ENCODE results near the gene GIMAP8. TPM values are rescaled to one million over a fixed set of nuclear protein-coding genes. Genes with fewer than 3 reads are reported as not detected.
A peak's percentile ranks its signal among the peaks of the same experiment; 100 is the strongest.

Gene GIMAP8
- total RNA-seq, 4 donors from 2014 or later = 7.1 to 18.5 (median 15.4) TPM

DNA sequence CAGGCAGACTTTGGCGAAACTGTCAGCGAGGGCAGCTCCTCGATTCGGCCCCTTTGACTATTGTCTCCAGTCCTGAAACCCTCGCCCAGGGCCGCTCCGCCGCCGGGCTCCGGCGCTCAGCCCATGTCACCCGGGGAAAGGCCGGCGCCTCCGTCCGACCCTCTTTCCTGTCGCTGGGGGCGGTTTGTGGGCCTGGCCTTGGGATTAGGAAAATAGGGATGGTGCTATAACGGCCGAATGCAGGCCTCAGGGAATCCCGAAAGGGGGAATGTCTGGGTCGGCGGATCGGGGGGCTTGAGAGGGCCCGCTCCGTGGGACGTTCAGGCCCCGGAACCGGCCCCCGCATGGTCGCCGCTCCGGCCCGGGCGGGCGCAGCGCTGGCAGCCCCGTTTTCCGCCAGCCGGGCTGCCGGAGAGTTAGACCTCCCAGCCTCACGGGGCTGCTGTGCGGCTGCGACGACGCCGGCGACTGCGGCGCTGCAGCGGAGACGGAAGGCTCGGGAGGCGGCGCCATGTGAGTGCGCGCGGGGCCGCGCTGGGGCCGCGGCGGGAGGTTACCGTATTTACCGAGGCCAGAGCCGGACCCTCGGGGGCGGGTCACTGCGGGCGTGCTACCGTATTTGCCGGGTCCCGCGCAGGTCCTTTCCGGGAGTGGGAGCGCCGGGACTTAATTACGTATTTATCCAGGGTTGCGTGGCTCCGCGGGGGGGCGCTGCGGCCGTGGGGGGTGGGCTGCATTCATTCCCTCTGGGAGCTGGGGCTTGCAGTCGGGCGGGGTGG lies 45.4 kb upstream of the GIMAP8 start:
- 4% methylated on average over 14 of the region's 86 CpGs for WGBS
- peak; percentile 96 for DNase-seq (ENCODE audit: extremely low spot score)
- intact Hi-C loops (cut with DNase I) = loop anchor here (5.0 kb wide), 1 partner anchor 38 kb away; the partner anchor contains the start of gene REPIN1

DNA sequence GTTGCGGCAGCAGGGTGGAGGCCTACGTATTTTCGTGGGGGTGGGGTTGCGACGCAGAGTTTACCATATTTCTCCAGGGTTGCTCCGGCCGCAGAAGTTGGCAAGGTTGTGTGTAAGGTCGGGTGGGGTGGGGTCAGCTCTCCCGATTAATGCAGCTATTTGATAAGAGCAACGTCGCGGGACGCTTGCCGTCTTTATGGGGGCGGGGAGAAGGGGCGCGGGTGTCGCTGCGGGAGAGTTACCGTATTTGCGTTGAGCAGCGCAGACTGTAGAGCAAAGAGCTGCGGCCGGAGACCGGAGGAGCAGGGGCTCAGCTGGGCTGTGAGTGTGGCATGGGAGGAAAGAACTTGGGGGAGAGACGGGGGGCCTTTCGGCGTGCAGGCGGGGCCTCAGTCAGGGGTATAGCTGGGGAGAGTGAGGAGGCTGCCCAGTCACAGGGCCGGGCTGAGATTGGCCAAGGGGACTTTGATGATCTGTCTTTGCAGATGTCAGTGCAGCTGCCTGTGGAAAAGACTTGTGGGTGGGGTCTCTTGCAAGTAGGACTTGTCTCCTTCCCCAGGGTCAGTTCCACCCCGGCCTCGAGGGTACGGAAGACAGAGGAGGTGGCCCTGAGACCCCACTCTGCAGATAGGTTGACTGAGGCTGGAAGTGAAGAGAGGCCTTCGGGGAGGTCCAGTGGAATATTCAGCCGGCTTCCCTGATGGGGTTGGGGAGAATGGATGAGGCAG lies 44.7 kb upstream of the GIMAP8 start:
- H3K9me3 ChIP-seq = no peaks in the 10 kb centered on the region
- intact Hi-C loops (cut with DNase I) = loop anchor here (5.0 kb wide), 1 partner anchor 38 kb away; the partner anchor contains the start of gene REPIN1
- WGBS = 9% methylated on average over 29 of the region's 35 CpGs
- peaks cover 0 to 25% (median 12%) of the 10 kb centered on the region in 4 donors for H3K36me3 ChIP-seq
- no peaks in the 10 kb centered on the region for H3K27me3 ChIP-seq
- H3K4me3 ChIP-seq = peak overlapping the region; percentile 73 to 86 (median 78)
- no peak for DNase-seq (ENCODE audit: extremely low spot score)
- peaks cover 20 to 46% (median 34%) of the 10 kb centered on the region in 4 donors for H3K4me1 ChIP-seq
- peak overlapping the region; percentile 93 to 98 (median 96) for H3K27ac ChIP-seq (replicated peaks in 1 of 4)
- TF ChIP-seq POLR2A (IDR thresholded peaks at IDR 0.05; ENCODE audit: low read depth) (no peak), EP300 (IDR thresholded peaks at IDR 0.05) (no peak), POLR2AphosphoS5 (IDR thresholded peaks at IDR 0.05) (no peak)
- TF ChIP-seq, protein P1, sequence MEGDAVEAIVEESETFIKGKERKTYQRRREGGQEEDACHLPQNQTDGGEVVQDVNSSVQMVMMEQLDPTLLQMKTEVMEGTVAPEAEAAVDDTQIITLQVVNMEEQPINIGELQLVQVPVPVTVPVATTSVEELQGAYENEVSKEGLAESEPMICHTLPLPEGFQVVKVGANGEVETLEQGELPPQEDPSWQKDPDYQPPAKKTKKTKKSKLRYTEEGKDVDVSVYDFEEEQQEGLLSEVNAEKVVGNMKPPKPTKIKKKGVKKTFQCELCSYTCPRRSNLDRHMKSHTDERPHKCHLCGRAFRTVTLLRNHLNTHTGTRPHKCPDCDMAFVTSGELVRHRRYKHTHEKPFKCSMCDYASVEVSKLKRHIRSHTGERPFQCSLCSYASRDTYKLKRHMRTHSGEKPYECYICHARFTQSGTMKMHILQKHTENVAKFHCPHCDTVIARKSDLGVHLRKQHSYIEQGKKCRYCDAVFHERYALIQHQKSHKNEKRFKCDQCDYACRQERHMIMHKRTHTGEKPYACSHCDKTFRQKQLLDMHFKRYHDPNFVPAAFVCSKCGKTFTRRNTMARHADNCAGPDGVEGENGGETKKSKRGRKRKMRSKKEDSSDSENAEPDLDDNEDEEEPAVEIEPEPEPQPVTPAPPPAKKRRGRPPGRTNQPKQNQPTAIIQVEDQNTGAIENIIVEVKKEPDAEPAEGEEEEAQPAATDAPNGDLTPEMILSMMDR (IDR thresholded peaks at IDR 0.05) = no peak

More for the DNA sequence above, 45.4 kb upstream of the GIMAP8 start:
- Histone ChIP-seq H3K4me1 (peaks cover 20 to 46% (median 34%) of the 10 kb centered on the region in 4 donors), H3K27ac (replicated peaks in 1 of 4) (peak overlapping the region; percentile 93 to 98 (median 96)), H3K4me3 (peak overlapping the region; percentile 73 to 86 (median 78)), H3K9me3 (no peaks in the 10 kb centered on the region), H3K27me3 (no peaks in the 10 kb centered on the region), H3K36me3 (peaks cover 0 to 23% (median 8%) of the 10 kb centered on the region in 4 donors)
- TF ChIP-seq, protein P1 (IDR thresholded peaks at IDR 0.05) = peak in 2 of 3 experiments; percentile 21 to 40
- TF ChIP-seq POLR2AphosphoS5 (IDR thresholded peaks at IDR 0.05) (peak; percentile 80 to 83), EP300 (IDR thresholded peaks at IDR 0.05) (no peak), POLR2A (IDR thresholded peaks at IDR 0.05; ENCODE audit: low read depth) (peak; percentile 38)

- peak overlapping the region; percentile 73 to 86 (median 78) for H3K4me3 ChIP-seq
- H3K4me1 ChIP-seq = peaks cover 20 to 46% (median 34%) of the 10 kb centered on the region in 4 donors
- TF ChIP-seq, protein P1 (IDR thresholded peaks at IDR 0.05) = no peak
- no peak for TF ChIP-seq EP300 (IDR thresholded peaks at IDR 0.05)
- TF ChIP-seq POLR2A (IDR thresholded peaks at IDR 0.05; ENCODE audit: low read depth) = no peak
- TF ChIP-seq POLR2AphosphoS5 (IDR thresholded peaks at IDR 0.05) = no peak
- no peaks in the 10 kb centered on the region for H3K27me3 ChIP-seq
- no peaks in the 10 kb centered on the region for H3K9me3 ChIP-seq
- H3K36me3 ChIP-seq = peaks cover 0 to 30% (median 12%) of the 10 kb centered on the region in 4 donors
- DNase-seq (ENCODE audit: extremely low spot score) = no peak
- 8% methylated on average over 2 of the region's 2 CpGs for WGBS
- H3K27ac ChIP-seq (replicated peaks in 1 of 4) = peak overlapping the region; percentile 93 to 98 (median 96)
- intact Hi-C loops (cut with DNase I) = loop anchor here (5.0 kb wide), 1 partner anchor 39 kb away; the partner anchor contains the start of gene REPIN1
Observed at GRCh38 chr7:150406312-150406566, 44.2 kb upstream of the GIMAP8 start.

GRCh38 chr7:150406567-150407421 lies 43.6 kb upstream of the GIMAP8 start:
- 60% methylated on average over 10 of the region's 10 CpGs for WGBS
- peaks cover 0 to 36% (median 12%) of the 10 kb centered on the region in 4 donors for H3K36me3 ChIP-seq
- H3K9me3 ChIP-seq = no peaks in the 10 kb centered on the region
- intact Hi-C loops (cut with DNase I) = loop anchor here (5.0 kb wide), 1 partner anchor 39 kb away; the partner anchor contains the start of gene REPIN1
- no peak for DNase-seq (ENCODE audit: extremely low spot score)
- TF ChIP-seq POLR2AphosphoS5 (IDR thresholded peaks at IDR 0.05) (no peak), POLR2A (IDR thresholded peaks at IDR 0.05; ENCODE audit: low read depth) (no peak), EP300 (IDR thresholded peaks at IDR 0.05) (no peak)
- TF ChIP-seq, protein P1 (IDR thresholded peaks at IDR 0.05) = no peak
- H3K27me3 ChIP-seq = no peaks in the 10 kb centered on the region
- peaks cover 20 to 46% (median 34%) of the 10 kb centered on the region in 4 donors for H3K4me1 ChIP-seq
- peak overlapping the region; percentile 73 to 86 (median 78) for H3K4me3 ChIP-seq
- H3K27ac ChIP-seq (replicated peaks in 1 of 4) = peak overlapping the region; percentile 93 to 98 (median 96)

All from esophagus muscularis mucosa (tissue), 4 donors.